WTC11 (cell line): ENCODE data around the gene CDC20B. TPM values are rescaled to one million over a fixed set of nuclear protein-coding genes. Genes with fewer than 3 reads are reported as not detected.

Experiments used
- ATAC-seq: fragments of 200-7000 bp; cut with Tn5 transposase; 2 replicates; pipeline ENCODE4 v1.10.0; 2021; ENCODE audit warnings: mild to moderate bottlenecking, moderate library complexity
- CTCF ChIA-PET: fragments of 300-600 bp; sonication (Branson Sonifier 250); formaldehyde crosslinking; loops from one replicate; lab custom pipeline; 2021; ENCODE audit warnings: antibody characterized with exemption; lab: Charles Lee
- POLR2A ChIA-PET: fragments of 350-600 bp; sonication (Branson Sonifier 250); formaldehyde crosslinking; loops from one replicate; lab custom pipeline; 2021; ENCODE audit warnings: antibody characterized with exemption; lab: Charles Lee
- DNase-seq: peaks from one replicate; pipeline ENCODE4 v3.0.0; 2021; ENCODE audit warnings: low spot score
- H3K27ac Mint-ChIP-seq: 2 replicates; pipeline ENCODE4 v1.8.0; 2021; ENCODE audit warnings: mixed read lengths
- H3K27me3 Mint-ChIP-seq: 2 replicates; pipeline ENCODE4 v1.8.0; 2021; ENCODE audit warnings: low read depth, mild to moderate bottlenecking, moderate library complexity, mixed read lengths
- H3K36me3 Mint-ChIP-seq: 2 replicates; pipeline ENCODE4 v1.8.0; 2021; ENCODE audit warnings: mixed read lengths
- H3K4me1 Mint-ChIP-seq: 2 replicates; pipeline ENCODE4 v1.8.0; 2022; ENCODE audit warnings: mixed read lengths
- H3K4me3 Mint-ChIP-seq: 2 replicates; pipeline ENCODE4 v1.8.0; 2021; ENCODE audit warnings: mild to moderate bottlenecking, moderate library complexity, mixed read lengths
- H3K9me3 Mint-ChIP-seq: 2 replicates; pipeline ENCODE4 v1.8.0; 2021; ENCODE audit warnings: mixed read lengths
- ARID4B ChIP-seq: sonication (generic); formaldehyde crosslinking; IDR thresholded peaks from 2 replicates; pipeline ENCODE4 v1.8.0; 2023; ENCODE audit warnings: missing genetic modification reagents, mild to moderate bottlenecking, borderline replicate concordance
- ATF6 ChIP-seq: sonication (generic); formaldehyde crosslinking; IDR thresholded peaks from 2 replicates; pipeline ENCODE4 v1.8.1; 2023; ENCODE audit warnings: mild to moderate bottlenecking, missing genetic modification reagents
- CTCF ChIP-seq: fragments of 200-600 bp; IDR thresholded peaks from 2 replicates; pipeline ENCODE4 v1.8.0; 2022; ENCODE audit warnings: antibody characterized with exemption
- GRHL2 ChIP-seq: fragments of 250-450 bp; sonication (Bioruptor Pico); IDR thresholded peaks from 2 replicates; pipeline ENCODE4 v1.8.0; 2022; ENCODE audit warnings: mild to moderate bottlenecking, moderate library complexity; ENCODE audit not compliant: insufficient replicate concordance, severe bottlenecking
- IRF2 ChIP-seq: sonication (generic); formaldehyde crosslinking; IDR thresholded peaks from 2 replicates; pipeline ENCODE4 v1.8.0; 2022; ENCODE audit warnings: low read depth, missing genetic modification reagents, borderline replicate concordance
- MAX ChIP-seq: sonication (generic); formaldehyde crosslinking; IDR thresholded peaks from 2 replicates; pipeline ENCODE4 v1.8.0; 2022; ENCODE audit warnings: mild to moderate bottlenecking, missing genetic modification reagents
- MLX ChIP-seq: sonication (generic); formaldehyde crosslinking; IDR thresholded peaks from 2 replicates; pipeline ENCODE4 v1.8.1; 2023; ENCODE audit warnings: mild to moderate bottlenecking, missing genetic modification reagents, moderate library complexity
- OVOL2 ChIP-seq: fragments of 250-450 bp; sonication (Bioruptor Pico); IDR thresholded peaks from 2 replicates; pipeline ENCODE4 v1.9.0; 2021; ENCODE audit warnings: mild to moderate bottlenecking, borderline replicate concordance
- PRDM15 ChIP-seq: sonication (generic); formaldehyde crosslinking; IDR thresholded peaks from 2 replicates; pipeline ENCODE4 v1.8.0; 2022; ENCODE audit warnings: missing genetic modification reagents
- SOX15 ChIP-seq: fragments of 250-450 bp; sonication (Bioruptor Pico); IDR thresholded peaks from 2 replicates; pipeline ENCODE4 v1.9.0; 2021; ENCODE audit warnings: mild to moderate bottlenecking
- TCF7 ChIP-seq: sonication (generic); formaldehyde crosslinking; IDR thresholded peaks from 2 replicates; pipeline ENCODE4 v1.8.0; 2022; ENCODE audit warnings: mild to moderate bottlenecking, low read depth, missing genetic modification reagents, moderate library complexity
- USF1 ChIP-seq: sonication (generic); formaldehyde crosslinking; IDR thresholded peaks from 2 replicates; pipeline ENCODE4 v1.8.0; 2022; ENCODE audit warnings: mild to moderate bottlenecking, missing genetic modification reagents
- ZNF138 ChIP-seq: sonication (generic); formaldehyde crosslinking; conservative IDR thresholded peaks from 2 replicates; pipeline ENCODE4 v1.8.1; 2022; ENCODE audit warnings: mild to moderate bottlenecking, moderate library complexity, missing genetic modification reagents
- ZNF532 ChIP-seq: fragments of 250-450 bp; sonication (Bioruptor Pico); IDR thresholded peaks from 2 replicates; pipeline ENCODE4 v1.9.0; 2021; ENCODE audit warnings: mild to moderate bottlenecking, borderline replicate concordance
- total RNA-seq: library from RNA; stranded (reverse); gene quantifications from 3 replicates; pipeline ENCODE4 v1.2.3, GENCODE V29; 2021

CDC20B gene
- total RNA-seq, 1 experiment from 2014 or later = not detected

- H3K36me3 Mint-ChIP-seq = peaks cover 5% of the 10 kb centered on the region; the same call in 1 of the 2 replicates
- CTCF ChIA-PET = interaction anchor here (1.4 kb wide), 1 partner anchor 60 kb away, joined by 4 read pairs; no protein-coding TSS in a partner anchor
- POLR2A ChIA-PET = interaction anchor here (0.5 kb wide), 1 partner anchor 714 kb away, joined by 3 read pairs; no protein-coding TSS in a partner anchor
- no peaks in the 10 kb centered on the region for H3K4me1 Mint-ChIP-seq
- DNase-seq = no peak
- no peaks in the 10 kb centered on the region; the same call in none of the 2 replicates for H3K27me3 Mint-ChIP-seq
- ATAC-seq = no peak
- no peak overlapping the region for H3K4me3 Mint-ChIP-seq
- TF ChIP-seq OVOL2 (CRISPR knock-in tag) (no peak), SOX15 (CRISPR knock-in tag) (no peak), ARID4B (CRISPR knock-in tag) (no peak), IRF2 (CRISPR knock-in tag) (no peak), GRHL2 (no peak)
- TF ChIP-seq, all 79 proteins: peak for 0
- Mint-ChIP-seq H3K9me3 (peaks cover 26% of the 10 kb centered on the region), H3K27ac (no peak overlapping the region)
Measured at GRCh38 chr5:55096861-55097260, 76.1 kb downstream of the CDC20B start.

GRCh38 chr5:55096182-55096581 lies 76.8 kb downstream of the CDC20B start:
- ATAC-seq (no peak), DNase-seq (no peak)
- POLR2A ChIA-PET = interaction anchor here (0.5 kb wide), 1 partner anchor 715 kb away, joined by 3 read pairs; no protein-coding TSS in a partner anchor
- CTCF ChIA-PET = interaction anchor here (1.4 kb wide), 1 partner anchor 59 kb away, joined by 4 read pairs; no protein-coding TSS in a partner anchor
- H3K36me3 Mint-ChIP-seq = peaks cover 5% of the 10 kb centered on the region; the same call in 1 of the 2 replicates
- no peak overlapping the region for H3K27ac Mint-ChIP-seq
- H3K4me3 Mint-ChIP-seq = no peak overlapping the region
- H3K4me1 Mint-ChIP-seq = no peaks in the 10 kb centered on the region
- peaks cover 31% of the 10 kb centered on the region for H3K9me3 Mint-ChIP-seq
- H3K27me3 Mint-ChIP-seq = no peaks in the 10 kb centered on the region; the same call in none of the 2 replicates
- no peak for TF ChIP-seq PRDM15 (CRISPR knock-in tag)
- TF ChIP-seq ZNF138 = no peak
- TF ChIP-seq ATF6 = no peak
- TF ChIP-seq MLX (CRISPR knock-in tag) = no peak
- no peak for TF ChIP-seq USF1 (CRISPR knock-in tag)
- no peak for TF ChIP-seq TCF7 (CRISPR knock-in tag)
- TF ChIP-seq CTCF = no peak
- TF ChIP-seq MAX = no peak
- no peak for TF ChIP-seq ZNF532
